GM21723 (cell line): ENCODE measurements around the gene ADNP.
"Not testable (repeated sequence)": the region's sequence is repeated elsewhere in the genome, so short reads cannot be mapped to it uniquely, and the experiment has no call there.

ENCODE experiments used
- ATAC-seq: cut with Tn5 transposase; IDR thresholded peaks from one replicate; pipeline ENCODE4 v1.9.1; 2021; ENCODE audit warnings: mild to moderate bottlenecking, moderate library complexity; ENCODE audit not compliant: unreplicated experiment

Gene ADNP

GRCh38 chr20:50903353-50904051, 27.7 kb downstream of the ADNP start:
- ATAC-seq: no peak

- ATAC-seq: no peak
These were observed 29.9 kb downstream of the ADNP start for GRCh38 chr20:50901301-50901700.

DNA sequence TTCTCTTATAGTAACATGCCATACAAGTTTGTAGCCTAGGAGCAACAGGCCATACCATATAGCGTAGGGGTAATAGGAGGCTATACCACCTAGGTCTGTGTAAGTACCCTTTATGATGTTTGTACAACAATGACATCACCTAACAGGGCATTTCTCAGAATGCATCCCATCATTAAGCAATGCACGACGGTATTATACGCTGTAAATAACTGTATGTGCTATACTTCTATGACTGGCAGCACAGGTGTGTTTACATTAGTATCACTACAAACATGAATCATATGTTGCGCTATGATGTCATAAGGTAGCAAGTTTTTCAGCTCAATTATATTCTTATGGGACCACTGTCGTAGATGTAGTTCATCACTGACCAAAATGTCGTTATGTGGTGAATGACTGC, 31.0 kb downstream of the ADNP start:
- no peak for ATAC-seq

DNA sequence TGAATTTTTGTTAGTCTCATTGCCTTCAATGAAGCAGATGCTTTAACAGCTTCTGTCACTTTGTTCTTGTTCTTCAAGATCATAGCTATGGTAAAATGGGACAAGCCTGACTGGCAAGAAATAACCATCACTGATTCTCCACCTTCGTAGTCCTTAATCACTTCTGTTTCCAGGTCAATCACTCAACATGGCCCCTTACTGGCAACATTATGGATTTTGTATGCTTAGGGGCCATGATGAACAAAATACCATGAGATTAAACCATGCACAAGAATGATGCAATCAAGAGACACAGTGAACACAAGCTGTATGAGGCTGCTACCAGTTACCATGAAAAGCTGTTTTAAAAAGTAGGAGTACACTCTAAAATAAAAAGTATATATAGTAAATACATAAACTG, 32.8 kb downstream of the ADNP start:
- no peak for ATAC-seq

- no peak for ATAC-seq
These were observed 36.0 kb downstream of the ADNP start for GRCh38 chr20:50895111-50895830.

- ATAC-seq: no peak
These were observed 37.6 kb downstream of the ADNP start for GRCh38 chr20:50893620-50894019.

- no peak for ATAC-seq
These were observed 38.8 kb downstream of the ADNP start for GRCh38 chr20:50892394-50892793.

GRCh38 chr20:50891138-50891537, 40.1 kb downstream of the ADNP start:
- ATAC-seq: no peak

- ATAC-seq: no peak
These were observed 43.7 kb downstream of the ADNP start for GRCh38 chr20:50887576-50887975.

GRCh38 chr20:50886184-50886790, 45.0 kb downstream of the ADNP start:
- no peak for ATAC-seq

- ATAC-seq: no peak
These were observed 45.5 kb downstream of the ADNP start for GRCh38 chr20:50885781-50886180.

DNA sequence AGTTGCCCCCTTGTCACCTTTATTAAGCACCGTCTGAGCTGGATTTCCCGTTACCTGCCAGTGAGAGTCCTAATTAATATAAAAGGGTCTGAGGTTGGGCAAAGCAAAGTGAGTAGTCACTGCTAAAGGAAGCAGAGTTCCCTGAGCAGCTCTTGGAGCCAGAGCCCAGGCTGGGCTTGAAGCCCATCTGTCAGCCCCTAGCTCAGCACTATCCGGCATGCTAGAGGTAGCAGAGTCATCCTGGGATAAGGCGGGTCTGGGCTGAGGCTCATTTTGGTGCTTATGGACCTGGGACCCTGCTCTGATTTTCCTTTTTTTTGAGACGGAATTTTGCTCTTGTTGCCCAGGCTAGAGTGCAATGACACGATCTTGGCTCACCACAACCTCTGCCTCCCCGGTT, 46.2 kb downstream of the ADNP start:
- ATAC-seq: no peak

DNA sequence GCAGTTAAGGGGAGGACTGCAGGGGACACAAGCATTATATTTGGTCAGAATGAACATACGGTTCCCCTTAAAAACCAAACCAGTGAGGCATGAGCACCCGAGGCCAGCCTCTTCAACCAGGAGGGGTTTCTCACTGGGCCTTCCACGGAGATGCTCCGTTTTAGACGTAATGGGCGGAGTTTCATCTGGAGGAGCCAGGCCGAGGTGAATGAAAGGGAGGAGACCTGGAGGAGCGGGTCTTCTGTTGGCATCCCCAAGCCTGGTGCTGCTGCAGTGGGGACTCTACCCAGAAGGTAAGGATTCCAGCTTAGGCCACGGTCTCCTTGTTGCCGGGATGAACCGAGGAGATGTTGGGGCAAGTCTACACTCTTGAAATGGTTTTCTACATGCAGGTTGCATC, 47.4 kb downstream of the ADNP start:
- ATAC-seq: no peak

- ATAC-seq: not testable (repeated sequence)
These were observed 49.3 kb downstream of the ADNP start for GRCh38 chr20:50881759-50882424.

- no peak for ATAC-seq
These were observed 51.3 kb downstream of the ADNP start for GRCh38 chr20:50879649-50880550.

- ATAC-seq: no peak
These were observed 53.9 kb downstream of the ADNP start for GRCh38 chr20:50877232-50877743.

DNA sequence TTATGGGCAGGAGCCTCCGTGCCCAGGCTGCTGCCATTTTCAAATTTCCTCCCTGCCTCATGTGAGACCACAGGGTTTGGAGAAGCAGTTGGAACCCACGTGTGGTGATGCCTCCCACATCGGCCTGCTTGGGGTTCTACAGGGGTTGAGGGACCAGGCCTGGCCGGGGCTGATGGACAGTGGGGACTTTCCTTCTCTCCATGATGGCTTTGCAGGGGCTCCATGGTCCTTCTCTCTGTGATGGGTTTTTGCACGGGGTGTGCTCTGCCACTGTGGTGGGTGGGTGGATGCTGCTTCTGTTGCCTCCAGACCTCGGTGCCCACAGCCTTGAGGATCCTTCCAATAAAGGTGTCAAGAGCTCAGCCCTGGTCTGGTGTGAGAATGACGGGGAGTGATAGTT, 54.4 kb downstream of the ADNP start:
- ATAC-seq: no peak

GRCh38 chr20:50876063-50876685, 55.1 kb downstream of the ADNP start:
- ATAC-seq: no peak

DNA sequence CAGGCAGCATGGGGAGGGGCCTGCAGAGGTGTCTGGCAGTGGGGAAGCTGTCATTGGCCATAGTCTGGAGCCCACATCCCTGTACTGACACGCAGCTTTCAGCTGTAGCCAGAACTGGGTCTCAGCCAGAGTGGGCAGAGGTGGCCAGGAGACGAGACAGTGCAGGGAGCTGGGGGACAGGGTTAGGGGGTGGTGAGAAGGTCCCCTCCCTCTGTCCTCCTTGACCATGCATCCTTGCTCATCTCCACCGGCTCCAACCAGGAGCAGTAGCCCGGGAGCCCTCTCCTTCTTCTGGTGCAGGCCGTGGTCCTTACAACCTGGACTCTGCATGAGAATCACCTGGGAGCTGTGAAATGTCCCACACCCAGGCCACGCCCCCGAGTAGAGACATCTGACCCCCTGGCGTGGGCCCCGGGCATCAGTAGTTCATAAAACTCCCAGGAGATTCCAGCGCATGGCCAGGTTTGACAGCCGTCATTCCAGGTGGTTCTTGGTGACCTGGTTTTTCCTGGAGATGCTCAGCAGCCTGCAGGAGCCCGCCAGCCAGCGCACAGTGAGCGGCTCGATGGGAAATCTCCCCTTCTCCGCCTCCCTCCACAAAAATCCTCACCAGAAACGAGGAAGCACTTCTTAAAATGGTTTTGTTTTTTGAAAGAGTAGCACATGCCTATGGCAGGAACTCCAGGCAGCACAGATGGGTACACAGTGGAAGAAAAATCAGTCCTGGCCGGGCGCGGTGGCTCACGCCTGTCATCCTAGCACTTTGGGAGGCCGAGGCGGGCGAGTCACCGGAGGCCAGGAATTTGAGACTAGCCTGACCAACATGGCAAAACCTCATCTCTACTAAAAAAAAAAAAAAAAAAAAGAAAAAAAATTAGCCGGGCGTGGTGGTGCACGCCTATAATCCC, 56.2 kb downstream of the ADNP start:
- ATAC-seq: no peak
